ENCODE measurements around the gene CREM.
A peak's percentile ranks its signal among the peaks of the same experiment; 100 is the strongest.

CREM gene

GRCh38 chr10:35224045-35224740, 97.5 kb downstream of the CREM start:
- DNase-seq: no peak

GRCh38 chr10:35225204-35225603, 98.6 kb downstream of the CREM start:
- no peak for DNase-seq

- DNase-seq: no peak
These were observed 99.9 kb downstream of the CREM start for GRCh38 chr10:35226507-35226906.

GRCh38 chr10:35228058-35228457, 101.4 kb downstream of the CREM start:
- no peak for DNase-seq

- DNase-seq: no peak
These were observed 105.0 kb downstream of the CREM start for GRCh38 chr10:35231646-35232045.

- DNase-seq: no peak
These were observed 105.9 kb downstream of the CREM start for GRCh38 chr10:35232527-35232926.

- no peak for DNase-seq
These were observed 107.4 kb downstream of the CREM start for GRCh38 chr10:35234073-35234472.

GRCh38 chr10:35236739-35237138, 110.1 kb downstream of the CREM start:
- peak; percentile 48 for DNase-seq

- peak; percentile 21 for DNase-seq
These were observed 111.3 kb downstream of the CREM start for GRCh38 chr10:35237766-35238512.

- DNase-seq: no peak
These were observed 117.9 kb downstream of the CREM start for GRCh38 chr10:35244549-35244948.

GRCh38 chr10:35246770-35247343, 120.2 kb downstream of the CREM start:
- no peak for DNase-seq

GRCh38 chr10:35251373-35252100, 124.9 kb downstream of the CREM start:
- peak; percentile 73 for DNase-seq

GRCh38 chr10:35257057-35257983, 130.7 kb downstream of the CREM start:
- DNase-seq: no peak

- no peak for DNase-seq
These were observed 133.2 kb downstream of the CREM start for GRCh38 chr10:35259769-35260397.

GRCh38 chr10:35262436-35262835, 135.8 kb downstream of the CREM start:
- DNase-seq: no peak

Measured in NCI-H69 (cell line).